Measurements from ENCODE around the gene FETUB.

GRCh38 chr3:186648851-186649250, 8.7 kb downstream of the FETUB start:
- TF ChIP-seq CTCF (IDR thresholded peaks at IDR 0.05): no peak
- no peak for TF ChIP-seq POLR2A (IDR thresholded peaks at IDR 0.05)
